ENCODE measurements around the gene DHODH.

DNA sequence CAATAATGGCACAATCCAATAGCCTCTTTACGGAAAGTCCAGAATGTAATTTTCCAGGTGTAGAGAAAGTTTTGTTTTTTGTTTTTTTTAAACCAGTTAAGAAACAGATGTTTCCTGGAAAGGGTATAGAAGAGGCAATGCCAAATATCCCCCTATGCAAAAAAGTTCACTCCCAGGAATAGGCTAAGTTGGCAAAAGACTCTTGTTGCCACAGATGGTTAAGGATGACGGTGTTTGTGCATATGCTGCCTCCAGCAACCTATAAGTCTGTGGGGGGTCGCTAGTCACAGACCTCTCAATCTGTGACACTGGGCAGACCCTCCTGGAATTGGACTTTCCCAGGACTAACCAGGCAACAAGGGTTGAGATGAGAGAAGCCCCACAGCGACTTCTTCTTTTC, 24.9 kb downstream of the DHODH start:
- TF ChIP-seq, protein P1, sequence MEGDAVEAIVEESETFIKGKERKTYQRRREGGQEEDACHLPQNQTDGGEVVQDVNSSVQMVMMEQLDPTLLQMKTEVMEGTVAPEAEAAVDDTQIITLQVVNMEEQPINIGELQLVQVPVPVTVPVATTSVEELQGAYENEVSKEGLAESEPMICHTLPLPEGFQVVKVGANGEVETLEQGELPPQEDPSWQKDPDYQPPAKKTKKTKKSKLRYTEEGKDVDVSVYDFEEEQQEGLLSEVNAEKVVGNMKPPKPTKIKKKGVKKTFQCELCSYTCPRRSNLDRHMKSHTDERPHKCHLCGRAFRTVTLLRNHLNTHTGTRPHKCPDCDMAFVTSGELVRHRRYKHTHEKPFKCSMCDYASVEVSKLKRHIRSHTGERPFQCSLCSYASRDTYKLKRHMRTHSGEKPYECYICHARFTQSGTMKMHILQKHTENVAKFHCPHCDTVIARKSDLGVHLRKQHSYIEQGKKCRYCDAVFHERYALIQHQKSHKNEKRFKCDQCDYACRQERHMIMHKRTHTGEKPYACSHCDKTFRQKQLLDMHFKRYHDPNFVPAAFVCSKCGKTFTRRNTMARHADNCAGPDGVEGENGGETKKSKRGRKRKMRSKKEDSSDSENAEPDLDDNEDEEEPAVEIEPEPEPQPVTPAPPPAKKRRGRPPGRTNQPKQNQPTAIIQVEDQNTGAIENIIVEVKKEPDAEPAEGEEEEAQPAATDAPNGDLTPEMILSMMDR (IDR thresholded peaks at IDR 0.05; ENCODE audit: low read depth, low read length): no peak
- TF ChIP-seq EZH2phosphoT487 (IDR thresholded peaks at IDR 0.05; ENCODE audit: low read depth): no peak

All from OCI-LY3 (cell line).